Activated CD4-positive, alpha-beta T cell treated with anti-CD3 and anti-CD28 coated beads, Interleukin-2, amount 10 ng/mL, durations not matched to agents 24 days and 14 days (primary cell): ENCODE results near the gene LMF1. TPM values are rescaled to one million over a fixed set of nuclear protein-coding genes. Genes with fewer than 3 reads are reported as not detected.

Source experiments
- DNase-seq: peaks from one replicate; pipeline ENCODE4 v3.0.0; 2022
- H3K27ac Mint-ChIP-seq: one replicate; pipeline ENCODE4 v1.8.0; 2022; ENCODE audit warnings: mild to moderate bottlenecking, mixed read lengths
- H3K27me3 Mint-ChIP-seq: one replicate; pipeline ENCODE4 v1.8.0; 2022; ENCODE audit warnings: mixed read lengths
- H3K36me3 Mint-ChIP-seq: one replicate; pipeline ENCODE4 v1.8.0; 2022; ENCODE audit warnings: low read depth, mild to moderate bottlenecking, mixed read lengths
- H3K4me1 Mint-ChIP-seq: one replicate; pipeline ENCODE4 v1.8.0; 2021; ENCODE audit warnings: mixed read lengths
- H3K4me3 Mint-ChIP-seq: one replicate; pipeline ENCODE4 v1.8.0; 2022; ENCODE audit warnings: mild to moderate bottlenecking, moderate library complexity, mixed read lengths
- H3K9me3 Mint-ChIP-seq: one replicate; pipeline ENCODE4 v1.8.0; 2021; ENCODE audit warnings: mixed read lengths
- intact Hi-C: fragments of 100-400 bp; cut with micrococcal nuclease; formaldehyde crosslinking; loops from one replicate; pipeline ENCODE4 v1.15.1; 2023
- total RNA-seq: library from RNA; stranded (reverse); gene quantifications from 2 replicates; pipeline ENCODE4 v1.2.3, GENCODE V29; 2022

Gene LMF1
- total RNA-seq, 1 donor from 2014 or later: 11.9 TPM

- H3K4me3 Mint-ChIP-seq: no peak overlapping the region
- no peaks in the 10 kb centered on the region for H3K27me3 Mint-ChIP-seq
- H3K27ac Mint-ChIP-seq: no peak overlapping the region
- H3K9me3 Mint-ChIP-seq: peaks cover 16% of the 10 kb centered on the region
- intact Hi-C loops: no loop called here
- H3K4me1 Mint-ChIP-seq: no peaks in the 10 kb centered on the region
- DNase-seq: no peak
- H3K36me3 Mint-ChIP-seq: peaks cover 3% of the 10 kb centered on the region
Observed at GRCh38 chr16:848510-849253, 122.1 kb downstream of the LMF1 start.

GRCh38 chr16:847681-848445 lies 122.9 kb downstream of the LMF1 start:
- H3K9me3 Mint-ChIP-seq: peaks cover 13% of the 10 kb centered on the region
- H3K4me3 Mint-ChIP-seq: no peak overlapping the region

GRCh38 chr16:847151-847550 lies 123.6 kb downstream of the LMF1 start:
- intact Hi-C loops: no loop called here
- no peak for DNase-seq
- peaks cover 3% of the 10 kb centered on the region for H3K36me3 Mint-ChIP-seq
- no peak overlapping the region for H3K27ac Mint-ChIP-seq
- peaks cover 13% of the 10 kb centered on the region for H3K9me3 Mint-ChIP-seq
- no peak overlapping the region for H3K4me3 Mint-ChIP-seq
- no peaks in the 10 kb centered on the region for H3K27me3 Mint-ChIP-seq
- no peaks in the 10 kb centered on the region for H3K4me1 Mint-ChIP-seq

More at GRCh38 chr16:847681-848445, 122.9 kb downstream of the LMF1 start:
- Mint-ChIP-seq H3K27ac (no peak overlapping the region), H3K4me1 (no peaks in the 10 kb centered on the region), H3K36me3 (peaks cover 3% of the 10 kb centered on the region), H3K27me3 (no peaks in the 10 kb centered on the region)
- no peak for DNase-seq
- intact Hi-C loops: no loop called here

GRCh38 chr16:845351-845745 lies 125.4 kb downstream of the LMF1 start:
- no peaks in the 10 kb centered on the region for H3K27me3 Mint-ChIP-seq
- no peaks in the 10 kb centered on the region for H3K4me1 Mint-ChIP-seq
- H3K4me3 Mint-ChIP-seq: no peak overlapping the region
- DNase-seq: no peak
- peaks cover 8% of the 10 kb centered on the region for H3K9me3 Mint-ChIP-seq
- H3K36me3 Mint-ChIP-seq: peaks cover 2% of the 10 kb centered on the region
- intact Hi-C loops: no loop called here
- no peak overlapping the region for H3K27ac Mint-ChIP-seq

- Mint-ChIP-seq H3K27ac (no peak overlapping the region), H3K4me3 (no peak overlapping the region), H3K9me3 (peaks cover 3% of the 10 kb centered on the region), H3K27me3 (no peaks in the 10 kb centered on the region), H3K4me1 (no peaks in the 10 kb centered on the region), H3K36me3 (no peaks in the 10 kb centered on the region)
- intact Hi-C loops: no loop called here
- no peak for DNase-seq
Observed at GRCh38 chr16:844638-845350, 126.0 kb downstream of the LMF1 start.

GRCh38 chr16:843771-844170 lies 127.0 kb downstream of the LMF1 start:
- DNase-seq: no peak
- intact Hi-C loops: no loop called here
- H3K27me3 Mint-ChIP-seq: no peaks in the 10 kb centered on the region
- H3K4me3 Mint-ChIP-seq: no peak overlapping the region
- H3K36me3 Mint-ChIP-seq: no peaks in the 10 kb centered on the region
- no peak overlapping the region for H3K27ac Mint-ChIP-seq
- H3K4me1 Mint-ChIP-seq: no peaks in the 10 kb centered on the region
- H3K9me3 Mint-ChIP-seq: peaks cover 3% of the 10 kb centered on the region

- Mint-ChIP-seq H3K27ac (no peak overlapping the region), H3K4me1 (no peaks in the 10 kb centered on the region), H3K36me3 (no peaks in the 10 kb centered on the region), H3K4me3 (no peak overlapping the region), H3K27me3 (no peaks in the 10 kb centered on the region), H3K9me3 (peaks cover 3% of the 10 kb centered on the region)
- no peak for DNase-seq
- intact Hi-C loops: no loop called here
Observed at GRCh38 chr16:842711-843560, 127.8 kb downstream of the LMF1 start.

GRCh38 chr16:842061-842476 lies 128.7 kb downstream of the LMF1 start:
- H3K4me1 Mint-ChIP-seq: no peaks in the 10 kb centered on the region
- intact Hi-C loops: no loop called here
- DNase-seq: no peak
- H3K36me3 Mint-ChIP-seq: no peaks in the 10 kb centered on the region
- no peak overlapping the region for H3K27ac Mint-ChIP-seq
- peaks cover 3% of the 10 kb centered on the region for H3K9me3 Mint-ChIP-seq
- H3K4me3 Mint-ChIP-seq: no peak overlapping the region
- no peaks in the 10 kb centered on the region for H3K27me3 Mint-ChIP-seq

- no peaks in the 10 kb centered on the region for H3K4me1 Mint-ChIP-seq
Observed at GRCh38 chr16:841455-842060, 129.2 kb downstream of the LMF1 start.

GRCh38 chr16:840561-841454 lies 130.0 kb downstream of the LMF1 start:
- no peak overlapping the region for H3K4me3 Mint-ChIP-seq

More at GRCh38 chr16:841455-842060, 129.2 kb downstream of the LMF1 start:
- DNase-seq: no peak
- no peak overlapping the region for H3K4me3 Mint-ChIP-seq
- H3K27me3 Mint-ChIP-seq: no peaks in the 10 kb centered on the region
- intact Hi-C loops: no loop called here
- H3K27ac Mint-ChIP-seq: no peak overlapping the region
- H3K36me3 Mint-ChIP-seq: no peaks in the 10 kb centered on the region
- H3K9me3 Mint-ChIP-seq: peaks cover 3% of the 10 kb centered on the region

GRCh38 chr16:839643-840408 lies 131.0 kb downstream of the LMF1 start:
- H3K4me1 Mint-ChIP-seq: no peaks in the 10 kb centered on the region
- intact Hi-C loops: no loop called here
- no peak overlapping the region for H3K4me3 Mint-ChIP-seq
- H3K27ac Mint-ChIP-seq: no peak overlapping the region
- DNase-seq: no peak
- no peaks in the 10 kb centered on the region for H3K9me3 Mint-ChIP-seq
- no peaks in the 10 kb centered on the region for H3K27me3 Mint-ChIP-seq
- H3K36me3 Mint-ChIP-seq: no peaks in the 10 kb centered on the region

More at GRCh38 chr16:840561-841454, 130.0 kb downstream of the LMF1 start:
- intact Hi-C loops: no loop called here
- H3K27ac Mint-ChIP-seq: no peak overlapping the region
- no peaks in the 10 kb centered on the region for H3K27me3 Mint-ChIP-seq
- H3K9me3 Mint-ChIP-seq: peaks cover 3% of the 10 kb centered on the region
- no peaks in the 10 kb centered on the region for H3K36me3 Mint-ChIP-seq
- no peaks in the 10 kb centered on the region for H3K4me1 Mint-ChIP-seq
- no peak for DNase-seq

- no peak overlapping the region for H3K4me3 Mint-ChIP-seq
- DNase-seq: no peak
- no peak overlapping the region for H3K27ac Mint-ChIP-seq
- intact Hi-C loops: no loop called here
- H3K27me3 Mint-ChIP-seq: no peaks in the 10 kb centered on the region
- H3K9me3 Mint-ChIP-seq: no peaks in the 10 kb centered on the region
- no peaks in the 10 kb centered on the region for H3K4me1 Mint-ChIP-seq
- no peaks in the 10 kb centered on the region for H3K36me3 Mint-ChIP-seq
Observed at GRCh38 chr16:838741-839140, 132.0 kb downstream of the LMF1 start.
